ENCODE measurements around the gene NCOA5.

The NCOA5 gene

GRCh38 chr20:46089417-46090388 is at the start of gene NCOA5:
TSS of gene NCOA5 (minus strand) at chr20:46089962. CDS start at chr20:46079424, 10,538 bp downstream.
- peak; percentile 91 for DNase-seq (ENCODE audit: low read depth)

- no peak for DNase-seq (ENCODE audit: low read depth)
Observed at GRCh38 chr20:46139266-46139889, 49.6 kb upstream of the NCOA5 start.

GRCh38 chr20:46137816-46138215 is 48.1 kb upstream of the NCOA5 start:
- DNase-seq (ENCODE audit: low read depth), result no peak

DNA sequence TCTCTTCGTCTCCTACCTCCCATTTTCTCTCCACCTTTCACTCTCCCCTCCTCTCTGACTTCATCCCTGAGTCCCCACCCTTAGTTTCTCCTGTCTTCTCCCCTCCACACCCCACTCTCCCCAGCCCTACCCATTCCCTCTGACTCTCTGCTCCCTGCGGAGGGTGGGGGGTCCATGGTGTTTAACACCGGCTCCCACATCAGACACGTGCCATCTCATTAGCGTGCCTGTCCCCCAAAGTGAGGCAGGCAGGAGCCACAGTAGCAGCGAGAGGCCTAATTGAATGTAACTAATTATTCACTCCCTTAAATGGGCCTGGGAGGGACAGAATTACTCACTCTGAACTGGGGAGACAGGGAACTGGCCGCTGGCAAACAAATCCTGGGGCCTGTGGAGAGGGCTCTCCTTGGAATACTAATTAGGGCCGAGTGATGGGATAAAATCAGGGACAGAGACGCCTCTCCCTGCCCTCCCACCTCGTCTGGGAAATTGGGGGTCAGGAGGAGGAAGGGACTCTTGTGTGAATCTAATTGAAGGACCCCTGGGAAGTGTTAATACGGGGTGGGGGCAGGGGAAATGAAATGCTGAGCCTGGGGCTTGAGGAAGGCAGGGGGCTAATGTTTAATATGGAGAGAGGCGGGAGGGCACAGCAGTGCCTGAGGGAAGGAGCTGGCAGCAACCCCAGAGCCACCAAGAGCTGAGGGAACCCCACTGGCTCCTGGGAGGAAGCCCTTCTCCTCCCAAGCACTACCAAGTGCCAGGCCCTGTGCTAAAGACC is 46.3 kb upstream of the NCOA5 start:
- no peak for DNase-seq (ENCODE audit: low read depth)

DNA sequence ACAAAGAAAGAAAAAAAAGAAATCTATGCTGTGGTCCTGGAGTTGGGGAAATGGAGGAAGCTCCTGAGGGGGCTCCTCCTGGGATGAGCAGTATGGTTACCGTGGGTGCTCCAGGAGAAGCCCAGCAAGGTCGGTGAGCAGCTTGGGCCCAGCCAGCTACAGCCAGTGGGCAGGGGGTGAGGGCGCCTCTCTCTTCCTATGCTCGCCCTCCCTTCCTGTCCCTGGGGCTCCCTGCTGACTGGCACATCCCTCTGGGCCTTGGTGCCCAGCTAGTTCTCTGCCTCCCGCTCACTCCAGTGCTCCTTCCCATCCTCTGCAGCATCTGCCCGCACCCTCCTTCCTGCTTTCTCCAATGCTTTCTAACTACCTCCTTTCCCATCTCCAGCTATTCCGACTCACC is 45.0 kb upstream of the NCOA5 start:
- DNase-seq (ENCODE audit: low read depth), result no peak

DNA sequence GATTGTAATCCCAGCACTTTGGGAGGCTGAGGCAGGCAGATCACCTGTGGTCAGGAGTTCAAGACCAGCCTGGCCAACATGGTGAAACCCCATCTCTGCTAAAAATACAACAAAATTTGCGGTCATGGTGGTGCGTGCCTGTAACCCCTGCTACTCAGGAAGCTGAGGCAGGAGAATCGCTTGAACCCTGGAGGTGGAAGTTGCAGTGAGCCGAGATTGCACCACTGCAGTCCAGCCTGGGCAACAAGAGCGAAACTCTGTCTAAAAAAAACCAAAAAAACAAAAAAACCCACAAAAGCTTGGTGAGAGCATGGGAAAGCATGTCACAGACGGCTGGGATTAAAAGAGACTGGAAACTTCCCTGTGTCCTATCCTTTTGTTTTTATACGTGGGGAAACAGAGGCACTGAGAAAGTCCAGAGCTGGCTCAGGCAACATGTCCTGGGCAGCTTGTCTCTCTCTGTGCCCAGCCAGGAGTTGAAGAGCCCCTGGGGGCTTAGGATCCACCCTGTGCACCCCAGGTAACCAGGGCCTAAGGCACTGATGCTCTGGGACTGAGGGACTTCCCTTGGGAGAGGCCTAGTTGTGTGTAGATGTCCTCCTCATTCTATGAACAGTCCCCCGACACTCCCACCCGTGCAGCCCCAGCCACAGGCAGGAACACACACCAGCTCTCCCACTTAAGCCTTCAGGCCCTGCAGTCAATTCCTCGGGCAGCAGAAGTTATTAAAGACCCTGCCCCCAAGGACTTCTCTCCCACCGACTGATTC is 44.3 kb upstream of the NCOA5 start:
- DNase-seq (ENCODE audit: low read depth), result no peak

- DNase-seq (ENCODE audit: low read depth), result peak; percentile 33
Observed at GRCh38 chr20:46132705-46133120, 43.0 kb upstream of the NCOA5 start.

GRCh38 chr20:46131396-46131795 is 41.6 kb upstream of the NCOA5 start:
- DNase-seq (ENCODE audit: low read depth), result no peak

GRCh38 chr20:46130534-46130933 is 40.8 kb upstream of the NCOA5 start:
- no peak for DNase-seq (ENCODE audit: low read depth)

DNA sequence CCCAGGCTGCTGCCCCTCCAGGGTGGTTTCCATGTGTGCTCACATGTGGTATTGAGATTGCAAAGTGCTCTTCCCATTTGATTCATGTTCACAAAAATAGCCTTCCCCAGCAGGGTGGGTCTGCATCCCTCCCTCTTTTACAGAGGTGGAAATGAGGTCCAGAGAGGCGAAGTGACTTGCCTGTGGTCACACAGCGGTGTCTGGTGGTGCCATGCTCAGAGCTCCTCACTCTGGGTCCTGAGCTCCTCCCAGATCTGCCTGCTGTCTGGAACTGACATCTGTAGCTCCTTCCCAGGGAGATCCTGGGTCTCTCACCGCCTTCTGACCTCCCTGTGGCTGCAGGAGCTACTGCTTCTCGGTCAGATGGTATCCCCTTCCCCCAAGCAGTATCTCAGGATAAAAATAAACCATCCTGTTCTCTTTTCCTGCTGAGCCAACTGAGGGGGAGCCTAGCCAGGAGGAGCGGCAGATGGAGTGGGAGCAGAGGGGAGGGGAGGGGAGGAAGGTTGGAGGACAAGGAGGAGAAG is 40.3 kb upstream of the NCOA5 start:
- DNase-seq (ENCODE audit: low read depth), result no peak

DNA sequence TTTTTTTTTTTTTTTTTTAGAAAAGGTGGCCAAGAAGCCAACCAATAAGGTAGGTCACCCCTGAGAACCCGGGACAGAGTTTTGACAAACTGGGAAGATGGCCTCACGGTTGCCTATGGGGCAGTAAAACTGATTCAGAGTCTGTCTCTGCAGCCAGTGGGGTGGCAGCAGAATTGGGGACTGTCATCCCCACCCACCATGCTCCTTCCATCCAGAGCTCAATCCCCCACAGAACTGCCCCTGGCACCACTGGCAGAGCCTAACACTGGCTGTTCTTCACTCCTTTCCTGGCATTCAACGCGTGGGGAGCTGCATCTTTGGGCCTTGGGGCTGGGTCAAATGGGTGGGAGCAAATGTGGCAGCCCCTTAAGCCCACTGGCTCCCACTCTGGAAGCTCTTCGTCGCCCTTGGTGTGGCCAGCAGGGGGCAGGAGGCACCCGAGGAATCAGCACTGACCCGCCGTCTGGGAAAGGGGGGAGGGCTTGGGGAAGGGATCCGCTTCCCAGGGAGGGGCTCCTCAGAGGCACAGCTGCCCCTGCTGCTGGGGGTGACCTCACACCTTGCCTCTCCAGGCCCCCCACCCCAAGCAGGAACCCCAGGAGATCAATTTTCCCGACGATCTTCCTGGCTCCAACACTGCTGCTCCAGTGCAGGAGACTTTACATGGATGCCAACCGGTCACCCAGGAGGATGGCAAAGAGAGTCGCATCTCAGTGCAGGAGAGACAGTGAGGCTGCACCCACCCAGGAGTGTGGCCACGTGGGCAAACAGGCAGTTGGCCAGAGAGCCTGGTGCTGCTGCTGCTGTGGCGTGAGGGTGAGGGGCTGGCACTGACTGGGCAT is 38.8 kb upstream of the NCOA5 start:
- DNase-seq (ENCODE audit: low read depth), result no peak

DNA sequence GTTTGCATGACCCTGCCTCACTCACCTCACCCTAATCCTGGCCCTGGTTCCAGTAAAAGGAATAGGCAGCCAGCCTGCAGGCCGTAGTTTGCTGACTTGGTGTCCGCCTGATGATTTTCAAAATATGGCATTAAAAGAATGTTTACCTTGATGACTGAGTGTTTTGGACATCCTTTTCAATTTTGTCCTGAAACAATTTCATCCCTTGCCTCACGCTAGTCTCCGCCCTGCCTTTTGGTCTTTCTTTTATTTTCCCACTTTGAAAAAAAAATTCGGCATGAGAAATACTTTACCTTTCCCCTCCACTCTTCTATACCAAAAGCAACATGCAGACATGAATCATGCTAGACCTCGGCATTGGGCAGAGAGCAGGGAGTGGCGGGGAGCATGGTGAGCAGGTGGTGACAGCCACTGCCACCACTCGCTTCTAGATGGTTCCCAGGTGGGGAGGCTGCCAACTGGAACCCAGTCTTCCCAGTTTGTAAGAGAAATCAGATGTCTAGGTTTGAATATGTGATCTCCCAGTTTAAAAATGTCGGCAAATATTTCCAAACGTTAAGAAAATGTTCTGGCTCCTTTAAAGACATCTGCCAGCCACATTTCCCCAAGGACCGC is 37.7 kb upstream of the NCOA5 start:
- no peak for DNase-seq (ENCODE audit: low read depth)

DNA sequence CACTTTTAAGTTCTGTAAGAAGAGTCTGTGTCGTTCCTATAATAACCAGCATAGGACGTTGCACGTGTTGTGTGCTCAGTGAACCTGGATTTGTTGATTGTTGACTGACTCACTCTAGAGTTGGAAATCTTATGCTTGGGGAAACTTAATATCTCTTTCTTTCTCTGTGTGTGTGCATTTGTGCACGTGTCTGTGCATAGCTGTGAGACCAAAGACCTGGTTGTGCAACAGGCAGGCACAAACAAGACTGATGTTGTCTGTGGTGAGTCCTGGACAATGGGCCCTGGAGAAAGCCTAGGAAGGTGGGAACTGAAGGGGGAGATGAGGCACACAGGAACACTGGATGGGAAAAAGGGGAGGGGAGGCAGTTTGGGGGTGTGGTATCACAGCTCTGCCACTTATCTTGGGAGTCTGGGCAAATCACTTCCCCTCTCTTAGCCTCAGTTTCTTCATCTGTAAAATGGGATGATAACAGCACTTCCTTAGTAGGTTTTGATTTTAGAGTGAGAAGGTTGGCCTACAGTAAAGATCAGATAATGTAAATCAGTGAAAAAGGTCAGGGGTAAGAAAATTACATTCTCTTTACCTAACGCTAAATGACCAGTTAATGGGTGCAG is 36.8 kb upstream of the NCOA5 start:
- no peak for DNase-seq (ENCODE audit: low read depth)

GRCh38 chr20:46123482-46124245 is 33.9 kb upstream of the NCOA5 start:
- no peak for DNase-seq (ENCODE audit: low read depth)

DNA sequence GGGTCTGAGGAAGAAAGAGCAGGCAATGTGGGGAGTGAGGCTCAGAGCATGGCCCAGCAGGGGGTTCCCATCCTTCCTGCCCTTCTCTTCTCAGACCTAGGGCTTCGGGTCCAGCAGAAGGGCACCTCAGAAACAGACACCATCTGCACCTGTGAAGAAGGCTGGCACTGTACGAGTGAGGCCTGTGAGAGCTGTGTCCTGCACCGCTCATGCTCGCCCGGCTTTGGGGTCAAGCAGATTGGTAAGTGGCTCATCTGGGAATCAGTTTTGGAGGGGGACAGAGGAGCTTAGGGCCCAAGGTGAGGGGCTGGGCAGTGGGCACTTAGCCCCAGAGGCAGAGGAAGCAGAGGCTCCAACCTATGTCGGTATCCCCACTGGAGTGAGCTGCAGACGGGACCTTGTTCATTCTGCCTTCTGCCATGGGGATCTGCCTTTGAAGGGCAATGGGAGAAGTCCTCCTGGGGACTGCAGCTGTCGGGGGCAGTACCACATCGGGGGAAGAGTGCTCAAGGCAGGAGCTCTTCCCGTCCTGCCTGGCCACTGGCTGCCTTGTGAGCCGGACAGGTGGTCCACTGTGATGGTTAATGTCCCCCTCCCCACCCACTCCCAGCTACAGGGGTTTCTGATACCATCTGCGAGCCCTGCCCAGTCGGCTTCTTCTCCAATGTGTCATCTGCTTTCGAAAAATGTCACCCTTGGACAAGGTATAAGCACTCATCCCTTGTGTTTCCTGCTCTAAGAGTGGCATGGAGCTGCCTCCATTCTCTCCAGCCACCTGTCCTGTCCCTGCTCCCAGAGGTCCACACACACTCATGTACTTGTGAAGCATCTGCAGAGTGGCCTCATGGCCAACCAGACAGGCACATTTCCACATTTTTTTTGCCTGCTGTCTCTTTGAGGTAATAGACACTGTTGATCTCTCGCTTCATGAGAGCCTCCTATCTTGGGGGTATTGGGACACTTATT is 33.0 kb upstream of the NCOA5 start:
- DNase-seq (ENCODE audit: low read depth), result no peak

GRCh38 chr20:46122071-46122470 is 32.3 kb upstream of the NCOA5 start:
- no peak for DNase-seq (ENCODE audit: low read depth)

GRCh38 chr20:46121184-46121930 is 31.6 kb upstream of the NCOA5 start:
- no peak for DNase-seq (ENCODE audit: low read depth)
